COLO829 (cell line): Measurements from ENCODE around the gene AANAT.

Source experiments
- DNase-seq: peaks from one replicate; pipeline ENCODE4 v3.0.0; 2012; ENCODE audit warnings: low spot score

The AANAT gene

DNA sequence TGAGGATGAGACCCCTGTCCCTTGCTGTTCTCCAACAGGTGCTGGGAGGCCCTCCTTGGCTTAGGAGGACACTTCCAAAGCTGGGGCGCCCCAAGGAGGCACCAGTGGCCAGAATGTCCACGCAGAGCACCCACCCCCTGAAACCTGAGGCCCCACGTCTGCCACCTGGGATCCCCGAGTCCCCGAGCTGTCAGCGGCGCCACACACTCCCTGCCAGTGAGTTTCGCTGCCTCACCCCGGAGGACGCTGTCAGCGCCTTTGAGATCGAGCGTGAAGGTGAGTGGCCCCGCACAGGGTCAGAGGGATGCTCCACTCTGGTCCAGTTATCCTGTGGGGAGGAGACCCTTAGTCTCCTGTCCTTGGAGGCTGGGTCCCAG, 1.2 kb downstream of the AANAT start:
- DNase-seq = no peak

DNA sequence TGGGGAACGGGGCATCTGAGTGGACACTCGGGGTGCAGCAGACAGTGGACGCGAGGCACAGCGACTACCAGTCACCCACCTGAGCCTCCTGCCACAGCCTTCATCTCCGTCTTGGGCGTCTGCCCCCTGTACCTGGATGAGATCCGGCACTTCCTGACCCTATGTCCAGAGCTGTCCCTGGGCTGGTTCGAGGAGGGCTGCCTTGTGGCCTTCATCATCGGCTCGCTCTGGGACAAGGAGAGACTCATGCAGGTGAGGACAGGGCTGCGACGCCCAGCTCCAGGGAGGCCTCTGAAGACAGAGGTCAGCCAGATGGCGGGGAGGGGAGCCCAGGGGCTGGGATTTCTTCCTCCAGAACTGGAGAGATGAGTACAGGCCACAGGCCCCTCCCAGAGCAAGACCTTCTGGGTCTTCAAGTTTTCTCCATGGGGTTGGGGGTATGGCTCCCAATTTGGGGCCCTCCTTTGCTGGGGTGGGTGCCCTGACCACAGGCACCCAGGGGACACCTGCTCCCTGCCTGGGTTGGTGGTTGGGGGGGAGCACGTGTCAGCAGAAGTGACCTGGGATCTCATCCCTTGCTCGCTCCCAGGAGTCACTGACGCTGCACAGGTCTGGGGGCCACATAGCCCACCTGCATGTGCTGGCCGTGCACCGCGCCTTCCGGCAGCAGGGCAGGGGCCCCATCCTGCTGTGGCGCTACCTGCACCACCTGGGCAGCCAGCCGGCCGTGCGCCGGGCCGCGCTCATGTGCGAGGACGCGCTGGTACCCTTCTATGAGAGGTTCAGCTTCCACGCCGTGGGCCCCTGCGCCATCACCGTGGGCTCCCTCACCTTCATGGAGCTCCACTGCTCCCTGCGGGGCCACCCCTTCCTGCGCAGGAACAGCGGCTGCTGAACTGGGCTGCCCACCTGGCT, 1.9 kb downstream of the AANAT start:
- DNase-seq = no peak

DNA sequence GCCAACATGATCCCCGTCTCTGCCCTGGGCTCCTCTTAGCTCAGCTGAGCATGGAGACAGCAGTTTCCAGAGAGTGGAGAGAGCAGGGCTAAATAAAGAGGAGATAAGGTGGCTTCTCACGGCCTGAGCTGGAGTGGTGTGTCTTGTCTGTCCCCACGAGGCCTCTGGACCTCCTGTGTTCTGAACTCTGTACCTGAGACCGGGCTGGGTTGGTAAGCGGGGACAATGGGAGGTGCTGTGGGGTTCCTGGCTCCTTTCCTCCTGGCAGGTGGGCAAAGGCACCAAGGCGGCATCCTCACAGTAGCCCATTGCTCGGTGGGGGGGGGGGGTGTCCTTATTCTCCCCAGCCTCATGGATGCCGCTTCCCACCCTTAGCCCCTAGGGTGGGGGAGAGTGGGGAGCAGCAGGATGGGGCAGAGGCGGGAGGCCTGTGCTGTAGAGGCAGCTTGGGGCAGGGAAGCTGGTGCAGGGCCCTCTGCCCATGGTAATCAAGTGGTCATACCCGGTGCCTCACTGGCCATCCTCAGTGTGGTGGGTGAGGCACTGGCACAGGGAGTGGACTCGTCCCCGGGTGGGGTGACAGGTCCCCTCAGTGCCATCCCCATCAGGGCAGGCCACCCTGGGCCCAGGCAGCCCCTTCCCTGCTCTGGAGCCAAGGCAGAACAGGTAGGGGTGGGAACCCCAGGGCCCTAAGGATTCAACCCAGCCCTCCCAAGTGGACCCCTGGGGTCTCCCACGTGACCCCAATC, 2.8 kb downstream of the AANAT start:
- DNase-seq = no peak

DNA sequence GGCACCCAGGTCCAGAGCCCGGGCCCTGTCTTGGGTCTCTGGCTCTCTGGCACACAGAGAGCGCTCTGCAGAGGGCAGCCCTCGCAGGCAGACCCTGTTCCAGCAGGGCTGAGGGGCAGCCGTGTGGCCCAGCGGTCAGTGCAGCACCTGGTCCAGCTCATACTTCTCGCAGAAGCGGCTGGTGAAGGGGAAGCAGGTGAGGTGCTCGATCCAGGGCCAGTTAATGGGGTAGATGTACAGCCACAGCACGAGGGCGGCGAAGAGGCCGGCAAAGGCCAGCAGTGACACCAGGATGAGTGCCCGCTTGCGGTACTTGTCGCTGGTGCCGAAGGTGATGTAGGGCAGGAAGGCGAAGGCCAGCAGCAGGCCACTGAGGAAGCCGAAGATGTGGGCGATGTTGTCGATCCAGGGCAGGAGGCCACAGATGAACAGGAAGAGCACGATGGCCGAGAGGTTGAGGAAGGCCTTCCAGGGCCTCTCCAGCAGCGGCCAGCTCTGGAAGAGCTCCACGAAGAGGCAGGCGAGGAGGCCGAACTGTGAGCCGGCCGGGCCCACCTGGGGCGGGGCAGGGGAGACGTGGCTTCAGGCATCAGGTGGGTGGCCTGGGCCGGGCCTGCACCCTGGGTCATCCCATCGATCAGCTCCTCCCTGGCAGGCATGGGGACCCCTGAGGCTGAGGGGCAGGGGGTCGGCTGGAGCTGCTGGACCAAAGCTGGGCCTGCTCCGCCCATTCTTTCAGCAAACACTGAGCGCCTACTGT, 4.3 kb downstream of the AANAT start:
- no peak for DNase-seq

DNA sequence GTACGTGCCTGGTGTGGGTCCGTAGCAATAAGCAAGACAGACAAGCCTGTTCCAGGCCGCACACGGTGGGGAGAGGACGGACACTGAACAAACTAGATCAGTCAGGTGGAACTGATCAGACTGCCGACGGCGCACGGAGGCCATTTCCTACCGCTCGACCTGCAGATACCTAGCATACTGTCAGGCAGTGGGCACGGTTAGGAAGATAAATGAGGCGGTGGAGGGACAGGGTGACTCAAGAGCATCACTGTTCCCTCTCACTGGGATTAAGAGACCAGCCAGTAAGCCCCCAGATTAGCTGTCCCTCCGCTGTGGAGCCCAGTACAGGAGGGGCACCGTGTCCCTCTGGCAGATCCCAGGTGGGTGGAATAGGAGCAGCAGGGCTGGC, 4.8 kb downstream of the AANAT start:
- DNase-seq = no peak

DNA sequence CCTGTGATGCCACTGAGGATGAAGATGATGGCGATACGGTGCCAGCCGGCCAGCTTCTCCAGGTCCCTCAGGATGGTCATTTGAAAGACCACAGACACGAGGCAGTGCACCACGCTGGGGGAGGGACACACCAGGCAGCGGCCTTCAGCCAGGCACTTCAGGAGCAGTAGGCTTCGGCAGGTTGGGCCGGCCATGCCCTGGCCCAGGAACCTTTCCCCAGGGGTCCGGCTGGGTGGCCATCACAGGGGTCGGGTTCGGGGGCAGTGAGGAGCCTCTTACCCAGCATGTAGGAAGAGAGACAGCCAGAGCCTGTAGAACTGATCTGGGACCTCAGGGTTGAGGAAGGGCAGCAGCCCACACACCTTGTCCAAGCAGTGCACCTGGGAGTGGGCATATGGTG, 5.3 kb downstream of the AANAT start:
- no peak for DNase-seq

DNA sequence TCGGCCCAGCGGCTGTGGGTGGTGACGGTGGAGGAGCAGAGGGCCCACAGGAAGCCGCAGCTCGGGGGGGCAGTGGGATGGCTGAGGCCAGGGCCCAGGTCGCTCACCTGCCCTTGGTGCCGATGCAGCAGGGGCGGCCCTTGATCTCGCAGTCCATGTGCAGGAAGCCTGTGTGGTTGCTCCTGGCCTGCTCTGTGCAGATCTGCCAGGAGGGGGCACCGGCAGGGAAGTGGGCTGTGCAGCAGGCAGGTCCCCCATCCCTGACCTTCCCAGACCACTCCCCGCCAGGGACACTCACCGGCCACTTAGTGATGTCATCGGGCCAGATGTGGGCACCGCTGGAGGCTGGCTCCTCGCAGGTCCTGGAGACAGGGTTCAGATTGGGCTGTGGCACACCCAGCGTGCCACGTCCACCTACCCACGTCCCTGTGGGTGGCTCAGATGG, 6.2 kb downstream of the AANAT start:
- DNase-seq = no peak

DNA sequence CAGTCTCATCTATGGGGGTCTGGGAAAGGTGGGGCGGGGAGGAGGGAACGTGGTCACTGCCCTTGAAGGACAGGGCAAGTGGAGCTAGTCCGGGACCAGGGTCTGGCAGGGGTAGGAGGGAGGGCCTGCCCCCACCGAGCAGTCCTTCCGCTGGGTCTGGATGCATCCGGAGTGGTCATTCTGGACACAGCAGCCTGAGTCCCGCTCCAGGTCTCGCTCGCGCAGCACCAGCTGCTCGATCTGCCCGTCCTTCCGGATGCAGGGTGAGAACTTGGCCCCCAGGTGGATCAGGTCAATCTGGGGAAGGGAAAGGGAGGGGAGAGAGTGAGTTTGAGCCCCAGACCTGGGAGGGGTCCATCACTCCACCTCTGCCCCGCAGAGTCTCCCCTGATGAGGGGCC, 6.8 kb downstream of the AANAT start:
- no peak for DNase-seq

DNA sequence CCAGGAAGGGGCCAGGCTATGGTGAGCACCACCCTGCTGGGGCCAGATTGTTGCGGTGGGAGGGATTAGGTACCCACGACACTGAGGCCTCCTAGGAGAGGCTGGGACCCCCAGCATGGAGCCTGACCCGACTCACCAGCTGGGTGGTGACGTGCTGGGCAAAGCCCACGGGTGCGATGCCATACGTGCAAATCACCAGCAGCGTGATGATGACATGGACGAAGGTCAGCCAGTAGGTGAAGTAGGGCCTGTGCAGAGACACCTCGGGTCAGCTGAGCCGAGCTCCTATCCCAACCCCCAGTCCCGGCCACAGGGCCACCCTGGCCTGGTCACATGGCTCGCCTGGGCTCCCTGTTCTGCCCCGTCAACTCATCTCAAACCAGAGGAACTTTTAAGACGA, 7.5 kb downstream of the AANAT start:
- DNase-seq = no peak

DNA sequence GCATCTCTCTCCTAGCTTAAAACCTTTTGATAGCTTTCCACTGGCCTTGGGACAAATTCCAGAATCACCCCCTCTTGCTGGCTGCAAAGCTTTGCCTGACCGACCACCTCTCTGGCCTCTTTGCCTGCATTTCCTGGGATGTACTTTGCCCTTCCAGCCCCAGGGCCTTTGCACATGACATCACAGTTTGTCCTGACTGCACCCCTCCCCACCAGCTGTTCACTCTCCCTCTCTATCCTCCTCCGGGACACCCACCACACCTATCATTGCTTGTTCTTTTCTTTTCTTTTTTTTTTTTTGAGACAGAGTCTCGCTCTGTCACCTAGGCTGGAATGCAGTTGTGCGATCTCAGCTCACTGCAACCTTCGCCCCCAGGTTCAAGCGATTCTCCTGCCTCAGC, 7.9 kb downstream of the AANAT start:
- no peak for DNase-seq

DNA sequence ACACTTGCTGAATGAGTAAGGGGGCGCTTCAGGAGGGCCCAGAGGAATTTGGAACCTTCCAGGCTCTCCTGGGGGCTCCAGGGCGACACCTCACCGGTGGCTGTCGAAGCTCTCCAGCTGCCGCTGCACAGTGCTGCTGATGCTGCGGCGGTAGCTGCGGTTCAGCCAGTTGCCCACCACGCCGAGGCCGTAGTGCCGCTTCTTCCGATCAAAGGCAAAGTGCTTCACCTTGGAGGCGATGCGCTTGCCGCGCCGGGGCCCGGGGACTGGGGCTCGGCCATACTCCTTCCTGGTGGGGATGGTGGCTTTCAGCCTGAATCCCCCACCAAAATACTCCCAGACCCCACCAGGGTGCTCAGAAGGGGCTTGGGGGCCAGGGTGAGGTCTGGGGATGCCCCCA, 9.3 kb downstream of the AANAT start:
- DNase-seq = no peak

DNA sequence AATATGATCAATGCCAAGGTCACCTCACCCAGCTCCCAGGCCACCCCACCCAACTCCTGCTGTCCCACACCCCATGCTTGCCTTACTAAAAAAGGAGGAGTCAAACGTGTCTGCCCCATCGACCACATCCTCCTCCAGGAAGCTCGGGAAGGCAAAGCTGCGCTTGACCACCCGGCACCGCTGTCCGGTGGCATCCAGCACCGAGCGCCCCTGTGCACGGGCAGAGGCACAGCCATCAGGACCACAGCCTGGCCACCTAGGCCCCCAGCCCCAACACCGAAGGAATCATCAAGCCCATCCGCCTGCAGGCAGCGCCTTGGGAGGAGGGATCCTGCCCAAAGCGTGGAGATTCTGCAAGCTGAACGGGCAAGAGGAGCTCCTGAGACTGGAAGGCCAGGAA, 10.2 kb downstream of the AANAT start:
- no peak for DNase-seq

DNA sequence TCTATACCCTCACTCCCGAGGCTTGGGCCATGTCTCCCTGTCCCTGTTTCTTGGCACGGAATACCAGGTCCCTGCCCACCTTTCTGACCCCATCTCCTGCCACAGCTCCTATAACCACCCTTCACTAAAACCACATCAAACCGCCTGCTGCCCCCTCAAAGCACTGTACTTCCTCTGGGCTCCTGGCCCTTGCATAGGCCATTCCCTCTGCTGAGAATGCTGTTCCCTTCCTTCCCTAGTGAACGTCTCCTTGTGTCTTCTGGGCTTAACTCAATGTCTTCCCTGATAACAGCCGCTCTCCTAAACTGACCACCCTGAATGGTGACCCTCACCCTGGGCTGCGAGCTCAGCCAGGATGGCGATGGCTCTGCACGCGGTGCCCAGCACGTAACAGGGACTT, 10.7 kb downstream of the AANAT start:
- no peak for DNase-seq

DNA sequence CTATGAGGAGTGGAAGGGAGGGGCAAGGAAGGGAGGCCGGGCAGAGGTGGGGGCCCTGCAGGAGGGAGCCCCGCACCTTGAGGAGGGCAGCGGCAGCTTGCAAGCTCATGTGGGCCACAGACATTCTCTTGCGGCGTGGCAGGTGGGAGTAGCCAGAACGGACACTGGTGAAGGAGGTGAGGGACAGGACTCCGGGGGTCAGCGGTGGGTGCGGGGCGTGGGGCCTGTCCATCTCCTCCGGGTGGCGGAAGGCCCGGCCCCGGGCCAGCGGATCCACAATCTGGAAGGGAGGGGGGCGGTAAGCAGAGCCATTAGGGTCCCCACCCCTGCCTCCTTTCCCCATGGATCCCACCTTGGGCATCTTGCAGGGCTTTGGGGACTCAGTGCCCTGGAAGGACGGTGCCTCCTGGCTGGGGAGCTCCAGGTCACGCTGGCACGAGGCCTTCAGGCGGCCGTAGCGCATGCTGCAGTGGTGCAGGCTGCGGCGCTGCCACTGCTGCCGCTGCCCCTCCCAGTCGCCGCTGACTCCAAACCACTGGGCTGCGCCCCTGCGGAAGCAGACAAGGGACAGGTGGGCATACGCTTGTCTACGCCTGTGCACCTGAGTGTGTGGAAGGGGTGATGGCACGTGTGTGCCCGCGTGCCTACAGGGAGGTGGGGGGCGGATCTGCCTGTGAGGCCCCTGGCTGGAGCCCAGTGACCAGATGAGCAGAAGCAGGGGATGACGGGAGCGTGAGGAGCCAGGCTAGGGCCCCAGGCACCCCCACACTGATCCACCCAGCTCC, 11.5 kb downstream of the AANAT start:
- no peak for DNase-seq

DNA sequence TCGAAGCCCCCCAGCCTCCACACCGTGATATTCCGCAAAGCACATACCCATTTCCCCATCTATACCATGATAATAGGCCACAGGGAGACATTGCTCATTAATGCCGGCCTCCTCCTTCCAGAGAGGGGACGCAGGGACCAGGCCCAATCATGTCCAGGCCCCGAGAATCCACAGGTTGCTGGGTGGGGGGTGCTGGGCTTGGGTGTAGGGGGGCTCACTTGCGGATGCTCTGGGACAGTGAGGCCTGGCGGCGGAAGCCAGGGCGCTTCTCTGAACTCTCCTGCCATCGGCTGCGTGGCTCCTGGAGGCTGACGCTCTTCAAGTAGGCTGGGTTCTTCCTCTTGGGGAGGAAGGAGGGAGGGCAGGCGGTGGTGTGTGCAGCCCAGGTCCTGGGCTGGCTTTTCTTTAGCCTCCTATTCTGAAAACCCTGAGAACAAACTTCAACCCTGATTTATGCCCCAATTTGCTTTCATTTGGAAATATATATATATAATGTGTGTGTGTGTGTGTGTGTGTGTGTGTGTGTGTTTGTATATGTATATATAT, 12.2 kb downstream of the AANAT start:
- DNase-seq = no peak

DNA sequence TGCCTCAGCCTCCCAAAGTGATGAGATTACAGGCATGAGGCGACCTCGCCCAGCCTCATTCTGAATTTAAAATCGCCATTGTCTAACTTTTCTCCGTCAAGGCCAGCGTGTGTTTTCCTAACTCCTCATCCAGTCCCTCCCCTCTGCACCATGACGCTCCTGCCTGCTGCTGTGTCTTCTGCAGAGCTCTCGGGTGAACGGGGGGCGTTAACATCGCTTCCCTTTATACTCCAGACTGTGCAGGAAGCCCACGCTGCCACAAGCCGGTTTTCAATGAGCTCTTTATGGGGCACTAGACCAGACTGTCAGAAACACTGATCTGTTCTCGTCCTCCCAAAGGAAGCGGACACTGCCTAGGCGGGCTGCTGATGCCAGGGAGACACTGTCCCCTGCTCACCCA, 13.2 kb downstream of the AANAT start:
- DNase-seq = peak; percentile 59

DNA sequence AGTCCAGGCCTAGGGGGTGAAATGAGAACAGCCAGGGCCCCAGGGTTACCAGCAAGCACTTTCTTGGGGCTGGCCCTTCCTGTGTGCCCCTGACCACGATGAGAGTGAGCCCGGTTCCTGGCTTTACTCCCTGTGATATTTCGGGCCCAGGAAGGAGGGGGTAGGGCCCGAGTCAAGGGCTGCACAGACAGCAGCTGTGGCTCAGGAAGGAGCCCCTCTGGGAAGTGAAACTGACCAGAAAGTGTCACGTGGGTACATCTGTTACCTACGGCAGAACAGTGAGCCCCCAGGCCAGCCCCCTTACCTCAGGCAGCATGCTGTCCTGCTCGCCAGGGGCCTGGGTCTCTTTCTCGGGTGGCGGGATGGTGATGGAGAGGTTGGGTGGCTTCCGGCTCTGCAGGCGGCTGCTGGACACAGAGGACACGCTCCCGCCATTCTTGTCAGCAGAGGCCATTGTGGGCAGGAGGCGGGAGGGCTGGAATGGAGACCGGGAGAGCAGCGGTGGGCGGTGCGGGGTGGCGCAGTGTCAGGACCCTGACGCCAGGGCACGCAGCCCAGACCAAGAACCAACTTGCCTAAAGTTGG, 13.8 kb downstream of the AANAT start:
- DNase-seq = no peak

DNA sequence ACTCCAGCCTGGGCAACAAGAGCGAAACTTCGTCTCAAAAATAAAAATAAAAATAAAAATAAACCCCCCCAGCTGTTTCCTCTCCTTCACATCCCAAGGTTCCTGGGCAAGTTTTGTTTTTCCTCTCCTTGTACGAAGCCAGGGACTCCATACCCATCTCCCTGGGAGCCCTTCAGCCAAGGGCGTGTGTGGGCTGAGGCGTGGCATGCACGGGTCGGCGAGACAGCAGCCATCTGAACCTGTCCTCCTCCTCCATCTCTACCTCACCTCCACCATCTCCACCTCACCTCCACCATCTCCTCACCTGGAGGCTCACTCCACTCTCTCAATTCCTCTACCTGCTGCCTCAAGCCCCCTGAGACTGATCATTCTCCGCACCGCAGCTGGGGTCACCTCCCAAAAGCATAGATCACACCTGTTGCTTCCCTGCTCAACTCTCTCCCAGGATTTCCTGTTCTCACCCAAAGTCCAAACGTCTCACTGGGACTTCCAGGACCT, 16.9 kb downstream of the AANAT start:
- DNase-seq = no peak

DNA sequence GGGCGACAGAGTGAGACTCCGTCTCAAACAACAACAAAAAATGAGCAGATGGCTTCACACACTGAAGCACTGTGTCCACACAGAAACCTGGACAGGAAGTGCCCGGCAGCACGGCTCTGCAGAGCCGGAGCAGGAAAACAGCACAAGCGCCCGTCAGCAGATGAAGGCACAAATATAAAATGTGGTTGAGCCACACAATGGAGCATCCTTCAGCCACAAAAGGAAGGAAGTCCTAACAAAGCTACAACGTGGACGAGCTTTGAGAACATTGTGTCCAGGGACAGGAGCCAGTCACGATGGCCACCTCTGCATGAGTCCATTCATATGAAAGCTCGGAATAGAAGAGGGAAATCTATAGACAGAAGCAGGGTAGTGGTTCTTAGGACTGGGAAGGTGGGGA, 18.2 kb downstream of the AANAT start:
- no peak for DNase-seq

DNA sequence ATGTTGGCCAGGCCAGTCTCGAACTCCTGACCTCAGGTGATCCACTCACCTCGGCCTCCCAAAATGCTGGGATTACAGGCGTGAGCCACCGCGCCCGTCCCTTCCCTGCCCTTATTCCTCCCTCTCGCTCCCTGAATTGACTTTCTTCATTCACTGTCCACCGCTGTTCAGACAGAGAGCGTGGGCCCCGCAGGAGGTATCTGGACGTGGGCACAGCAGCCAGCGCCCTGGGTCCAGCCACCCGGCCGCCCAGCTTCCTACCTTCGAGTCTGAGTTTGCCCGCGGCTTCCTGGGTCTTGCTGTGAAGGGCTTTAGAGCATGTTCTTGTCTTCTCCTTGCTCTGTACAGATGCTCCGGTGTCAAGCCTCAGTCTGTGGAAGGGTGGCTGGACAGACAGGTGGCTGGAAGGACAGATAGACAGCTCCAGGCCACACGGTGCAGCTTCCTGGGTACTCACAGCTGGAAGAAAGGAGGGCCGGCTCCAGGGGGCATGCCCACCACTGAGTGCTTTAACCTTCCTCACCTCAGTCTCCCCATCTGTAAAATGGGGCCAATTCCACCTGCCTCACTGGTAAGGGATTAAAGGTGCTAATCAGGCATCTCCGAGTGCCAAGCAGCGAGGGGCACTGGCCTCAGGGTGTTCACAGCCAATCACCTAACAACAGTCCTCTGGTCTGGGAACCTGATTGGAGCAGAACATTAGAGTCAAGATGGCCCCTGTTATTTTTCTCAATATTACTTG, 20.2 kb downstream of the AANAT start:
- DNase-seq = no peak
